Hepatocyte (in vitro differentiated cells): ENCODE data around the gene SV2A. TPM values are rescaled to one million over a fixed set of nuclear protein-coding genes. Genes with fewer than 3 reads are reported as not detected.

Experiments
- DNase-seq: peaks from one replicate; pipeline ENCODE4 v3.0.0-alpha.2; 2016; ENCODE audit warnings: low spot score
- H2AFZ ChIP-seq: fragments of 200-600 bp; sonication (generic); 2 replicates; pipeline ENCODE4 v1.6.0; 2016; ENCODE audit warnings: antibody characterized with exemption, mild to moderate bottlenecking
- H3K27ac ChIP-seq: fragments of 200-600 bp; sonication (generic); 2 replicates; pipeline ENCODE4 v1.5.1; 2016; ENCODE audit warnings: mild to moderate bottlenecking
- H3K27me3 ChIP-seq: fragments of 200-600 bp; sonication (generic); 2 replicates; pipeline ENCODE4 v1.6.1; 2016
- H3K36me3 ChIP-seq: fragments of 200-600 bp; sonication (generic); replicated peaks from 2 replicates; pipeline ENCODE4 v1.5.1; 2016; ENCODE audit warnings: low read depth; ENCODE audit not compliant: insufficient read depth
- H3K4me1 ChIP-seq: fragments of 200-600 bp; sonication (generic); 2 replicates; pipeline ENCODE4 v1.5.1; 2016; ENCODE audit warnings: mild to moderate bottlenecking, moderate library complexity; ENCODE audit not compliant: insufficient read depth
- H3K4me2 ChIP-seq: fragments of 200-600 bp; sonication (generic); 2 replicates; pipeline ENCODE4 v1.6.0; 2016
- H3K4me3 ChIP-seq: fragments of 200-600 bp; sonication (generic); 2 replicates; pipeline ENCODE4 v1.5.1; 2016; ENCODE audit warnings: mild to moderate bottlenecking
- H3K79me2 ChIP-seq: fragments of 200-600 bp; sonication (generic); 2 replicates; pipeline ENCODE4 v1.6.0; 2017; ENCODE audit warnings: mild to moderate bottlenecking
- H3K9me2 ChIP-seq: fragments of 200-600 bp; sonication (generic); replicated peaks from 2 replicates; pipeline ENCODE4 v1.6.0; 2017; ENCODE audit warnings: mild to moderate bottlenecking; ENCODE audit not compliant: insufficient read depth
- H3K9me3 ChIP-seq: fragments of 200-600 bp; sonication (generic); 2 replicates; pipeline ENCODE4 v1.5.1; 2016; ENCODE audit warnings: low read depth, mild to moderate bottlenecking
- H4K20me1 ChIP-seq: fragments of 200-600 bp; sonication (generic); 2 replicates; pipeline ENCODE4 v1.6.0; 2016; ENCODE audit warnings: mild to moderate bottlenecking; ENCODE audit not compliant: insufficient read depth, poor library complexity, severe bottlenecking
- CTCF ChIP-seq: fragments of 200-600 bp; sonication (generic); IDR thresholded peaks from 2 replicates; pipeline ENCODE4 v1.5.1; 2016; ENCODE audit warnings: antibody characterized with exemption, mild to moderate bottlenecking; ENCODE audit not compliant: poor library complexity
- EZH2 ChIP-seq: fragments of 200-600 bp; sonication (generic); IDR thresholded peaks from 2 replicates; pipeline ENCODE4 v1.6.1; 2016; ENCODE audit warnings: antibody characterized with exemption, mild to moderate bottlenecking, borderline replicate concordance
- EZH2phosphoT487 ChIP-seq: fragments of 200-600 bp; sonication (generic); IDR thresholded peaks from one replicate; pipeline ENCODE4 v1.6.1; 2018; ENCODE audit warnings: antibody characterized with exemption, mild to moderate bottlenecking, low read depth, moderate library complexity; ENCODE audit not compliant: unreplicated experiment, severe bottlenecking
- WGBS: methylation state at CpG from one replicate; pipeline ENCODE4 v1.1.6; 2016; ENCODE audit warnings: low lambda C conversion rate; ENCODE audit errors: missing lambda C conversion rate; 5-methylcytosine and 5-hydroxymethylcytosine counted together
- polyA plus RNA-seq: library from polyadenylated mRNA; unstranded; fragments of >200 nt; fragmentation: Nextera tagmentation; extraction: Ambion mirVana; gene quantifications from 2 replicates; pipeline ENCODE4 v1.2.1, GENCODE V29; 2016
- total RNA-seq: library from RNA; depleted of rRNA; stranded (reverse); fragments of >200 nt; gene quantifications from 2 replicates; pipeline ENCODE4 v1.2.3, GENCODE V29; 2014

Gene SV2A
- total and polyA plus RNA-seq, 2 experiments from 2014 or later, result 5.0 to 5.5 TPM

GRCh38 chr1:149915429-149916192 lies 2.0 kb downstream of the SV2A start:
- WGBS, result 80% methylated on average over 11 of the region's 11 CpGs
- Histone ChIP-seq H4K20me1 (no peaks in the 10 kb centered on the region), H3K4me2 (peak overlapping the region; percentile 92), H3K27ac (no peak overlapping the region), H3K4me3 (no peak overlapping the region), H3K27me3 (no peaks in the 10 kb centered on the region), H3K9me3 (no peaks in the 10 kb centered on the region), H3K79me2 (no peaks in the 10 kb centered on the region), H2AFZ (no peak overlapping the region), H3K36me3 (no peaks in the 10 kb centered on the region), H3K4me1 (peaks cover 8% of the 10 kb centered on the region), H3K9me2 (no peaks in the 10 kb centered on the region)
- DNase-seq, result no peak
- TF ChIP-seq EZH2phosphoT487 (no peak), EZH2 (no peak), CTCF (no peak)

GRCh38 chr1:149914545-149914944 lies 3.1 kb downstream of the SV2A start:
- Histone ChIP-seq H3K36me3 (no peaks in the 10 kb centered on the region), H3K4me1 (peaks cover 8% of the 10 kb centered on the region), H3K27ac (no peak overlapping the region), H3K4me3 (no peak overlapping the region), H4K20me1 (no peaks in the 10 kb centered on the region), H3K79me2 (no peaks in the 10 kb centered on the region), H3K27me3 (no peaks in the 10 kb centered on the region), H2AFZ (no peak overlapping the region), H3K9me2 (no peaks in the 10 kb centered on the region), H3K9me3 (no peaks in the 10 kb centered on the region), H3K4me2 (no peak overlapping the region)
- WGBS, result 91% methylated on average over 1 of the region's 1 CpG
- DNase-seq, result no peak
- TF ChIP-seq EZH2phosphoT487 (no peak), CTCF (no peak), EZH2 (no peak)

- Histone ChIP-seq H3K9me3 (no peaks in the 10 kb centered on the region), H3K4me3 (no peak overlapping the region), H3K27ac (peak overlapping the region; percentile 55), H3K27me3 (no peaks in the 10 kb centered on the region), H4K20me1 (no peaks in the 10 kb centered on the region), H3K36me3 (no peaks in the 10 kb centered on the region), H3K79me2 (no peaks in the 10 kb centered on the region), H3K9me2 (no peaks in the 10 kb centered on the region), H3K4me1 (no peaks in the 10 kb centered on the region), H2AFZ (no peak overlapping the region), H3K4me2 (no peak overlapping the region)
- no peak for DNase-seq
- no peak for TF ChIP-seq EZH2phosphoT487
- no peak for TF ChIP-seq CTCF
- TF ChIP-seq EZH2, result no peak
- WGBS, result 66% methylated on average over 10 of the region's 10 CpGs
Observed at GRCh38 chr1:149906570-149907075, 11.0 kb downstream of the SV2A start.
